22Rv1 (cell line): ENCODE measurements around the gene ATP8B1.
"Not testable (repeated sequence)": the region's sequence is repeated elsewhere in the genome, so short reads cannot be mapped to it uniquely, and the experiment has no call there.

Source experiments
- ZFX ChIP-seq: fragments of 450-650 bp; IDR thresholded peaks from 2 replicates; pipeline ENCODE4 v1.6.1; 2017; ENCODE audit warnings: antibody characterized with exemption, borderline replicate concordance
- TF ChIP-seq, protein P1 (sequence below): fragments of 450-650 bp; IDR thresholded peaks from 2 replicates; pipeline ENCODE4 v1.5.1; 2017; ENCODE audit warnings: mild to moderate bottlenecking

DNA sequence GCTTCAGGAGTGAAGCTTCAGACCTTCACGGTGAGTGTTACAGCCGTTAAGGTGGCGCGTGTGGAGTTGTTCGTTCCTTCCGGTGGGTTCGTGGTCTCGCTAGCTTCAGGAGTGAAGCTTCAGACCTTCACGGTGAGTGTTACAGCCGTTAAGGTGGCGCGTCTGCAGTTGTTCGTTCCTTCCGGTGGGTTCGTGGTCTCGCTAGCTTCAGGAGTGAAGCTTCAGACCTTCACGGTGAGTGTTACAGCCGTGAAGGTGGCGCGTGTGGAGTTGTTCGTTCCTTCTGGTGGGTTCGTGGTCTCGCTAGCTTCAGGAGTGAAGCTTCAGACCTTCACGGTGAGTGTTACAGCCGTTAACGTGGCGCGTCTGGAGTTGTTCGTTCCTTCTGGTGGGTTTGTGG lies 160.7 kb downstream of the ATP8B1 start:
- TF ChIP-seq, protein P1, sequence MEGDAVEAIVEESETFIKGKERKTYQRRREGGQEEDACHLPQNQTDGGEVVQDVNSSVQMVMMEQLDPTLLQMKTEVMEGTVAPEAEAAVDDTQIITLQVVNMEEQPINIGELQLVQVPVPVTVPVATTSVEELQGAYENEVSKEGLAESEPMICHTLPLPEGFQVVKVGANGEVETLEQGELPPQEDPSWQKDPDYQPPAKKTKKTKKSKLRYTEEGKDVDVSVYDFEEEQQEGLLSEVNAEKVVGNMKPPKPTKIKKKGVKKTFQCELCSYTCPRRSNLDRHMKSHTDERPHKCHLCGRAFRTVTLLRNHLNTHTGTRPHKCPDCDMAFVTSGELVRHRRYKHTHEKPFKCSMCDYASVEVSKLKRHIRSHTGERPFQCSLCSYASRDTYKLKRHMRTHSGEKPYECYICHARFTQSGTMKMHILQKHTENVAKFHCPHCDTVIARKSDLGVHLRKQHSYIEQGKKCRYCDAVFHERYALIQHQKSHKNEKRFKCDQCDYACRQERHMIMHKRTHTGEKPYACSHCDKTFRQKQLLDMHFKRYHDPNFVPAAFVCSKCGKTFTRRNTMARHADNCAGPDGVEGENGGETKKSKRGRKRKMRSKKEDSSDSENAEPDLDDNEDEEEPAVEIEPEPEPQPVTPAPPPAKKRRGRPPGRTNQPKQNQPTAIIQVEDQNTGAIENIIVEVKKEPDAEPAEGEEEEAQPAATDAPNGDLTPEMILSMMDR, result not testable (repeated sequence)
- TF ChIP-seq ZFX, result not testable (repeated sequence)
